WTC11 (cell line): ENCODE measurements around the gene GLB1L3. TPM values are rescaled to one million over a fixed set of nuclear protein-coding genes. Genes with fewer than 3 reads are reported as not detected.
A peak's percentile ranks its signal among the peaks of the same experiment; 100 is the strongest.

Source experiments
- CREB1 ChIP-seq: sonication (generic); formaldehyde crosslinking; IDR thresholded peaks from 2 replicates; pipeline ENCODE4 v1.8.0; 2023; ENCODE audit warnings: mild to moderate bottlenecking, missing genetic modification reagents
- CREM ChIP-seq: sonication (generic); formaldehyde crosslinking; IDR thresholded peaks from 2 replicates; pipeline ENCODE4 v1.8.1; 2022; ENCODE audit warnings: mild to moderate bottlenecking, missing genetic modification reagents, moderate library complexity
- E2F5 ChIP-seq: sonication (generic); formaldehyde crosslinking; IDR thresholded peaks from 2 replicates; pipeline ENCODE4 v1.8.1; 2022; ENCODE audit warnings: mild to moderate bottlenecking, moderate library complexity, missing genetic modification reagents
- FOXK1 ChIP-seq: sonication (generic); formaldehyde crosslinking; IDR thresholded peaks from 2 replicates; pipeline ENCODE4 v1.8.0; 2022; ENCODE audit warnings: mild to moderate bottlenecking, moderate library complexity, missing genetic modification reagents
- FOXP1 ChIP-seq: sonication (generic); formaldehyde crosslinking; IDR thresholded peaks from 2 replicates; pipeline ENCODE4 v1.8.0; 2022; ENCODE audit warnings: missing genetic modification reagents, mild to moderate bottlenecking, moderate library complexity, borderline replicate concordance
- NFATC4 ChIP-seq: fragments of 250-450 bp; sonication (Bioruptor Pico); IDR thresholded peaks from 2 replicates; pipeline ENCODE4 v1.9.0; 2021; ENCODE audit warnings: mild to moderate bottlenecking
- NFE2L1 ChIP-seq: sonication (generic); formaldehyde crosslinking; IDR thresholded peaks from 2 replicates; pipeline ENCODE4 v1.8.1; 2023; ENCODE audit warnings: missing genetic modification reagents
- SP1 ChIP-seq: sonication (generic); formaldehyde crosslinking; conservative IDR thresholded peaks from 2 replicates; pipeline ENCODE4 v1.8.1; 2022; ENCODE audit warnings: missing genetic modification reagents
- total RNA-seq: library from RNA; stranded (reverse); gene quantifications from 3 replicates; pipeline ENCODE4 v1.2.3, GENCODE V29; 2021
- TF ChIP-seq, protein P1 (sequence below): sonication (generic); formaldehyde crosslinking; IDR thresholded peaks from 2 replicates; pipeline ENCODE4 v1.8.0; 2023; ENCODE audit warnings: missing genetic modification reagents, mild to moderate bottlenecking, borderline replicate concordance
- TF ChIP-seq, protein P2 (sequence below): fragments of 250-450 bp; sonication (Bioruptor Pico); IDR thresholded peaks from 2 replicates; pipeline ENCODE4 v1.9.0; 2021; ENCODE audit warnings: moderate library complexity, mild to moderate bottlenecking, inconsistent platforms, borderline replicate concordance
- TF ChIP-seq, protein P3 (sequence below): sonication (generic); formaldehyde crosslinking; IDR thresholded peaks from 2 replicates; pipeline ENCODE4 v1.8.0; 2022; ENCODE audit warnings: missing genetic modification reagents
- TF ChIP-seq, protein P4 (sequence below): sonication (generic); formaldehyde crosslinking; IDR thresholded peaks from 2 replicates; pipeline ENCODE4 v1.8.1; 2023; ENCODE audit warnings: mild to moderate bottlenecking, missing genetic modification reagents, borderline replicate concordance
- TF ChIP-seq, protein P5 (sequence below): sonication (generic); formaldehyde crosslinking; IDR thresholded peaks from 2 replicates; pipeline ENCODE4 v1.8.1; 2023; ENCODE audit warnings: mild to moderate bottlenecking, missing genetic modification reagents, moderate library complexity

Gene GLB1L3
- total RNA-seq, 1 experiment from 2014 or later = 50.2 TPM

- TF ChIP-seq, protein P1, sequence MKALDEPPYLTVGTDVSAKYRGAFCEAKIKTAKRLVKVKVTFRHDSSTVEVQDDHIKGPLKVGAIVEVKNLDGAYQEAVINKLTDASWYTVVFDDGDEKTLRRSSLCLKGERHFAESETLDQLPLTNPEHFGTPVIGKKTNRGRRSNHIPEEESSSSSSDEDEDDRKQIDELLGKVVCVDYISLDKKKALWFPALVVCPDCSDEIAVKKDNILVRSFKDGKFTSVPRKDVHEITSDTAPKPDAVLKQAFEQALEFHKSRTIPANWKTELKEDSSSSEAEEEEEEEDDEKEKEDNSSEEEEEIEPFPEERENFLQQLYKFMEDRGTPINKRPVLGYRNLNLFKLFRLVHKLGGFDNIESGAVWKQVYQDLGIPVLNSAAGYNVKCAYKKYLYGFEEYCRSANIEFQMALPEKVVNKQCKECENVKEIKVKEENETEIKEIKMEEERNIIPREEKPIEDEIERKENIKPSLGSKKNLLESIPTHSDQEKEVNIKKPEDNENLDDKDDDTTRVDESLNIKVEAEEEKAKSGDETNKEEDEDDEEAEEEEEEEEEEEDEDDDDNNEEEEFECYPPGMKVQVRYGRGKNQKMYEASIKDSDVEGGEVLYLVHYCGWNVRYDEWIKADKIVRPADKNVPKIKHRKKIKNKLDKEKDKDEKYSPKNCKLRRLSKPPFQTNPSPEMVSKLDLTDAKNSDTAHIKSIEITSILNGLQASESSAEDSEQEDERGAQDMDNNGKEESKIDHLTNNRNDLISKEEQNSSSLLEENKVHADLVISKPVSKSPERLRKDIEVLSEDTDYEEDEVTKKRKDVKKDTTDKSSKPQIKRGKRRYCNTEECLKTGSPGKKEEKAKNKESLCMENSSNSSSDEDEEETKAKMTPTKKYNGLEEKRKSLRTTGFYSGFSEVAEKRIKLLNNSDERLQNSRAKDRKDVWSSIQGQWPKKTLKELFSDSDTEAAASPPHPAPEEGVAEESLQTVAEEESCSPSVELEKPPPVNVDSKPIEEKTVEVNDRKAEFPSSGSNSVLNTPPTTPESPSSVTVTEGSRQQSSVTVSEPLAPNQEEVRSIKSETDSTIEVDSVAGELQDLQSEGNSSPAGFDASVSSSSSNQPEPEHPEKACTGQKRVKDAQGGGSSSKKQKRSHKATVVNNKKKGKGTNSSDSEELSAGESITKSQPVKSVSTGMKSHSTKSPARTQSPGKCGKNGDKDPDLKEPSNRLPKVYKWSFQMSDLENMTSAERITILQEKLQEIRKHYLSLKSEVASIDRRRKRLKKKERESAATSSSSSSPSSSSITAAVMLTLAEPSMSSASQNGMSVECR (CRISPR knock-in tag) = peak; percentile 11; the same call in 1 of the 2 replicates
- TF ChIP-seq, protein P2, sequence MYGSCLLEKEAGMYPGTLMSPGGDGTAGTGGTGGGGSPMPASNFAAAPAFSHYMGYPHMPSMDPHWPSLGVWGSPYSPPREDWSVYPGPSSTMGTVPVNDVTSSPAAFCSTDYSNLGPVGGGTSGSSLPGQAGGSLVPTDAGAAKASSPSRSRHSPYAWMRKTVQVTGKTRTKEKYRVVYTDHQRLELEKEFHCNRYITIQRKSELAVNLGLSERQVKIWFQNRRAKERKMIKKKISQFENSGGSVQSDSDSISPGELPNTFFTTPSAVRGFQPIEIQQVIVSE (CRISPR knock-in tag) = no peak
- TF ChIP-seq CREM (CRISPR knock-in tag) (0 out of 2 replicates have a peak, but pooled peaks have one; percentile 61), NFE2L1 (CRISPR knock-in tag) (no peak; the same call in 1 of the 2 replicates), FOXK1 (CRISPR knock-in tag) (peak; percentile 59; the same call in 1 of the 2 replicates), NFATC4 (CRISPR knock-in tag) (no peak), SP1 (CRISPR knock-in tag) (peak; percentile 26; the same call in 1 of the 2 replicates), E2F5 (CRISPR knock-in tag) (peak; percentile 72; the same call in 1 of the 2 replicates), FOXP1 (CRISPR knock-in tag) (peak; percentile 64; the same call in 1 of the 2 replicates), CREB1 (no peak)
- TF ChIP-seq, protein P3, sequence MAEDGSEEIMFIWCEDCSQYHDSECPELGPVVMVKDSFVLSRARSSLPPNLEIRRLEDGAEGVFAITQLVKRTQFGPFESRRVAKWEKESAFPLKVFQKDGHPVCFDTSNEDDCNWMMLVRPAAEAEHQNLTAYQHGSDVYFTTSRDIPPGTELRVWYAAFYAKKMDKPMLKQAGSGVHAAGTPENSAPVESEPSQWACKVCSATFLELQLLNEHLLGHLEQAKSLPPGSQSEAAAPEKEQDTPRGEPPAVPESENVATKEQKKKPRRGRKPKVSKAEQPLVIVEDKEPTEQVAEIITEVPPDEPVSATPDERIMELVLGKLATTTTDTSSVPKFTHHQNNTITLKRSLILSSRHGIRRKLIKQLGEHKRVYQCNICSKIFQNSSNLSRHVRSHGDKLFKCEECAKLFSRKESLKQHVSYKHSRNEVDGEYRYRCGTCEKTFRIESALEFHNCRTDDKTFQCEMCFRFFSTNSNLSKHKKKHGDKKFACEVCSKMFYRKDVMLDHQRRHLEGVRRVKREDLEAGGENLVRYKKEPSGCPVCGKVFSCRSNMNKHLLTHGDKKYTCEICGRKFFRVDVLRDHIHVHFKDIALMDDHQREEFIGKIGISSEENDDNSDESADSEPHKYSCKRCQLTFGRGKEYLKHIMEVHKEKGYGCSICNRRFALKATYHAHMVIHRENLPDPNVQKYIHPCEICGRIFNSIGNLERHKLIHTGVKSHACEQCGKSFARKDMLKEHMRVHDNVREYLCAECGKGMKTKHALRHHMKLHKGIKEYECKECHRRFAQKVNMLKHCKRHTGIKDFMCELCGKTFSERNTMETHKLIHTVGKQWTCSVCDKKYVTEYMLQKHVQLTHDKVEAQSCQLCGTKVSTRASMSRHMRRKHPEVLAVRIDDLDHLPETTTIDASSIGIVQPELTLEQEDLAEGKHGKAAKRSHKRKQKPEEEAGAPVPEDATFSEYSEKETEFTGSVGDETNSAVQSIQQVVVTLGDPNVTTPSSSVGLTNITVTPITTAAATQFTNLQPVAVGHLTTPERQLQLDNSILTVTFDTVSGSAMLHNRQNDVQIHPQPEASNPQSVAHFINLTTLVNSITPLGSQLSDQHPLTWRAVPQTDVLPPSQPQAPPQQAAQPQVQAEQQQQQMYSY (CRISPR knock-in tag) = no peak; the same call in 1 of the 2 replicates
- TF ChIP-seq, protein P4, sequence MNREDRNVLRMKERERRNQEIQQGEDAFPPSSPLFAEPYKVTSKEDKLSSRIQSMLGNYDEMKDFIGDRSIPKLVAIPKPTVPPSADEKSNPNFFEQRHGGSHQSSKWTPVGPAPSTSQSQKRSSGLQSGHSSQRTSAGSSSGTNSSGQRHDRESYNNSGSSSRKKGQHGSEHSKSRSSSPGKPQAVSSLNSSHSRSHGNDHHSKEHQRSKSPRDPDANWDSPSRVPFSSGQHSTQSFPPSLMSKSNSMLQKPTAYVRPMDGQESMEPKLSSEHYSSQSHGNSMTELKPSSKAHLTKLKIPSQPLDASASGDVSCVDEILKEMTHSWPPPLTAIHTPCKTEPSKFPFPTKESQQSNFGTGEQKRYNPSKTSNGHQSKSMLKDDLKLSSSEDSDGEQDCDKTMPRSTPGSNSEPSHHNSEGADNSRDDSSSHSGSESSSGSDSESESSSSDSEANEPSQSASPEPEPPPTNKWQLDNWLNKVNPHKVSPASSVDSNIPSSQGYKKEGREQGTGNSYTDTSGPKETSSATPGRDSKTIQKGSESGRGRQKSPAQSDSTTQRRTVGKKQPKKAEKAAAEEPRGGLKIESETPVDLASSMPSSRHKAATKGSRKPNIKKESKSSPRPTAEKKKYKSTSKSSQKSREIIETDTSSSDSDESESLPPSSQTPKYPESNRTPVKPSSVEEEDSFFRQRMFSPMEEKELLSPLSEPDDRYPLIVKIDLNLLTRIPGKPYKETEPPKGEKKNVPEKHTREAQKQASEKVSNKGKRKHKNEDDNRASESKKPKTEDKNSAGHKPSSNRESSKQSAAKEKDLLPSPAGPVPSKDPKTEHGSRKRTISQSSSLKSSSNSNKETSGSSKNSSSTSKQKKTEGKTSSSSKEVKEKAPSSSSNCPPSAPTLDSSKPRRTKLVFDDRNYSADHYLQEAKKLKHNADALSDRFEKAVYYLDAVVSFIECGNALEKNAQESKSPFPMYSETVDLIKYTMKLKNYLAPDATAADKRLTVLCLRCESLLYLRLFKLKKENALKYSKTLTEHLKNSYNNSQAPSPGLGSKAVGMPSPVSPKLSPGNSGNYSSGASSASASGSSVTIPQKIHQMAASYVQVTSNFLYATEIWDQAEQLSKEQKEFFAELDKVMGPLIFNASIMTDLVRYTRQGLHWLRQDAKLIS (CRISPR knock-in tag) = no peak
- TF ChIP-seq, protein P5, sequence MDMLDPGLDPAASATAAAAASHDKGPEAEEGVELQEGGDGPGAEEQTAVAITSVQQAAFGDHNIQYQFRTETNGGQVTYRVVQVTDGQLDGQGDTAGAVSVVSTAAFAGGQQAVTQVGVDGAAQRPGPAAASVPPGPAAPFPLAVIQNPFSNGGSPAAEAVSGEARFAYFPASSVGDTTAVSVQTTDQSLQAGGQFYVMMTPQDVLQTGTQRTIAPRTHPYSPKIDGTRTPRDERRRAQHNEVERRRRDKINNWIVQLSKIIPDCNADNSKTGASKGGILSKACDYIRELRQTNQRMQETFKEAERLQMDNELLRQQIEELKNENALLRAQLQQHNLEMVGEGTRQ (CRISPR knock-in tag) = peak; percentile 57
These were observed 410 bp downstream of the GLB1L3 start (continued) for GRCh38 chr11:134276396-134277182.
